Measurements from ENCODE around the gene IL4I1. TPM values are rescaled to one million over a fixed set of nuclear protein-coding genes. Genes with fewer than 3 reads are reported as not detected.

Gene IL4I1
- total RNA-seq, 1 donor: 0.43 TPM

- TF ChIP-seq, protein P1, sequence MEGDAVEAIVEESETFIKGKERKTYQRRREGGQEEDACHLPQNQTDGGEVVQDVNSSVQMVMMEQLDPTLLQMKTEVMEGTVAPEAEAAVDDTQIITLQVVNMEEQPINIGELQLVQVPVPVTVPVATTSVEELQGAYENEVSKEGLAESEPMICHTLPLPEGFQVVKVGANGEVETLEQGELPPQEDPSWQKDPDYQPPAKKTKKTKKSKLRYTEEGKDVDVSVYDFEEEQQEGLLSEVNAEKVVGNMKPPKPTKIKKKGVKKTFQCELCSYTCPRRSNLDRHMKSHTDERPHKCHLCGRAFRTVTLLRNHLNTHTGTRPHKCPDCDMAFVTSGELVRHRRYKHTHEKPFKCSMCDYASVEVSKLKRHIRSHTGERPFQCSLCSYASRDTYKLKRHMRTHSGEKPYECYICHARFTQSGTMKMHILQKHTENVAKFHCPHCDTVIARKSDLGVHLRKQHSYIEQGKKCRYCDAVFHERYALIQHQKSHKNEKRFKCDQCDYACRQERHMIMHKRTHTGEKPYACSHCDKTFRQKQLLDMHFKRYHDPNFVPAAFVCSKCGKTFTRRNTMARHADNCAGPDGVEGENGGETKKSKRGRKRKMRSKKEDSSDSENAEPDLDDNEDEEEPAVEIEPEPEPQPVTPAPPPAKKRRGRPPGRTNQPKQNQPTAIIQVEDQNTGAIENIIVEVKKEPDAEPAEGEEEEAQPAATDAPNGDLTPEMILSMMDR (IDR thresholded peaks at IDR 0.05; ENCODE audit: insufficient read depth, low read depth, low read length): no peak
- H3K4me3 ChIP-seq (ENCODE audit: low read depth, low read length): no peak overlapping the region
- no peak for DNase-seq (ENCODE audit: low read depth)
Measured at GRCh38 chr19:49924004-49924880, 27.6 kb upstream of the IL4I1 start.

GRCh38 chr19:49923055-49924003 is 26.6 kb upstream of the IL4I1 start:
- no peak for DNase-seq (ENCODE audit: low read depth)
- H3K4me3 ChIP-seq (ENCODE audit: low read depth, low read length): no peak overlapping the region
- TF ChIP-seq, protein P1 (IDR thresholded peaks at IDR 0.05; ENCODE audit: insufficient read depth, low read depth, low read length): no peak

DNA sequence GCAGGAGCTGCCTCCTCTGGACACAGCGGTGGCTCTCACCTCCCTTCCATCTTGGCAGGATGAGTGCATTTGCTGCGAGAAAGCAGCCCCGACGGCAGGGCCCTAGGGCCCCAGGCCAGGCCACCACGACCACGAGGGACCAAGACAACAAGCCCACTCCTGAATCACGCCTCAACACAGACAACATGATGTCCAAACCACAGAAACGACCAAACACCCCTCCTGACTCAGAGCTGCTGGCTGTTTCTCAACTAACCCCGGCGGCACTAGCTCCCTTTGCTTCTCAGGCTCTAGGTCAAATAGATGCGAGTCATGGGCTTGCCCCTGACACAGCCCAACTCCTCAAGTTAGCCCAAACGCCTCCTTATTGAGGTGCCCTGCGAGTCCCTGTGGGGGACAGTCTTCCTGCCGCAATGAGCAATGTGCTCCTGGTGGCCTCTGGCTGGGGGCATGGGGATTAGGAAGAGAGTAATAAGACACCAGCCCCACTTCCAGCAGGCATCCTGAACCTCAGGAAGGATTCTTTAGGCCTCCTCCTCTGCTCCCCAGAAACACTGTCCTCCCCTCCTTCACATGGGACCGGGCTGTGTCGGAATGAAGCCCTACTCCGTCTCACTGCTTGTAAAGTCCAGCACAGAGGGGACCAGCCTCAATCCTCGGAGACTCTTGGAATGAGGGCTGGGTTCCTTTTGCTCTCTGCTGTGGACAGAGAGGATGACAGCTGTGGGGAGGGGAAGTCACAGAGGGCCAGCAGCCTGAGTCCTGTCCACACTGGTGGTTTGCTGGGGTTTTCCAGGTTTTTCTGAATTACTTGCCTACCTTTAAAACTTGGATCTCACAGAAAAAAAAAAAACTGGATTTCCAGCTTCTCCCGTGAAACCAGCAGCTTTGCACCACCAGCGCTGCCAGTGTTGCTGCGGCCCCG is 25.4 kb upstream of the IL4I1 start:
- H3K4me3 ChIP-seq (ENCODE audit: low read depth, low read length): no peak overlapping the region
- TF ChIP-seq, protein P1 (IDR thresholded peaks at IDR 0.05; ENCODE audit: insufficient read depth, low read depth, low read length): no peak
- DNase-seq (ENCODE audit: low read depth): peak; percentile 71

GRCh38 chr19:49920624-49921363 is 24.1 kb upstream of the IL4I1 start:
- no peak for DNase-seq (ENCODE audit: low read depth)
- TF ChIP-seq, protein P1 (IDR thresholded peaks at IDR 0.05; ENCODE audit: insufficient read depth, low read depth, low read length): no peak
- H3K4me3 ChIP-seq (ENCODE audit: low read depth, low read length): no peak overlapping the region

DNA sequence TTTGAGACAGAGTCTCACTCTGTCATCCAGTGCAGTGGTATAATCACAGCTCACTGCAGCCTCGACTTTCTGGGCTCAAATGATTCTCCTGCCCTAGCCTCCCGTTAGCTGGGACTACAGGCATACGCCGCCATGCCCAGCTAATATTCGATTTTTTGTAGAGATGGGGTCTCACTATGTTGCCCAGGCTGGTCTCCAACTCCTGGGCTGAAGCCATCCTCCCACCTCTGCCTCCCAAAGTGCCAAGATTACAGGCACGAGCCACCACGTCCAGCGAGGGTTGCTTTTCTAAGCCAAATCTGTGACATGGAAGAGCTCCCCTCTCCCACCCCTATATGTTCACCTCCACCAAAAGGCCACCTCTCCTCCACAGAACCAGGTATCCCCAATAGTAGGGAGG is 21.4 kb upstream of the IL4I1 start:
- no peak overlapping the region for H3K4me3 ChIP-seq (ENCODE audit: low read depth, low read length)
- TF ChIP-seq, protein P1 (IDR thresholded peaks at IDR 0.05; ENCODE audit: insufficient read depth, low read depth, low read length): no peak
- no peak for DNase-seq (ENCODE audit: low read depth)

Data from fibroblast of villous mesenchyme (primary cell).